Measurements from ENCODE around the gene NES.

NES gene

DNA sequence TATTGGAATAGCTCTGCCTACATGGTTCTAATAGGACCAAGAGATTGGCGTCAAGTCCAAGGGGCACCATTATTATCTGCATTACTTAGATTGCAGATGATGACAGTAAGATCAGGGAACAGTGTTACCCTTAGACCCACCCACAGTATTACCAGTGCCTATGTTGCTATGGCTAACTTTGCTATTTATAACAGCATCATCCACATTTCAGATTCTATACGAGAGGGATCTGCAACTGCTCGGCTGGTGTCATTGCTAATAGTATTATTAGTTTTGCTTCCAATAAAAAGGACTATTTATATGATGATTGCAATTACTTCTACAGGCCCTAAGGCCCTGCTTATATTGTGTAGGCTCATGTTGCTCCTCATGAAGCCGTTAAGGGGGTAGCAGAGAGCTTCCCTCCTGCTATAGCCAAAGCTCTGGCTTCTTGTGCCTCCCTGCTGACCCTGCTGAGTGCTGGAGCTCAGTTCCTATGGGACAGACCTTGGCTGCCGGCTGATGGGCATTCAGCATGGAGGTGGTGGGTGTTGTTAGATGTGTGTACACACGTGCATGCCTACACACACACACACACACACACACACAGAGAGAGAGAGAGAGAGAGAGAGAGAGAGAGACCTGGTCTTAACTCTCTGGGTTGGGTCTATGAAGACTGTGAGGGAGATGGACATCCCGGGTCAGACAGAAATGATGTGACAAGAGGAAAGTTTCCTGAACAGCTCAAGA is 34.0 kb downstream of the NES start:
- DNase-seq: no peak
- in situ Hi-C loops (cut with HindIII; ENCODE audit: low pct_ligation_motif_present, low sequenced_read_pairs): no loop called here
- peaks cover 93% of the 10 kb centered on the region for H3K27me3 ChIP-seq (replicated peaks)
- H3K36me3 ChIP-seq (replicated peaks): no peaks in the 10 kb centered on the region
- H3K27ac ChIP-seq: no peak overlapping the region
- no peak for TF ChIP-seq CTCF (IDR thresholded peaks at IDR 0.05; ENCODE audit: low read depth, low read length, missing control alignments)
- H3K4me3 ChIP-seq (ENCODE audit: low read depth, low read length): no peak overlapping the region

- no peak overlapping the region for H3K27ac ChIP-seq
- no peak for TF ChIP-seq CTCF (IDR thresholded peaks at IDR 0.05; ENCODE audit: low read depth, low read length, missing control alignments)
- no peak overlapping the region for H3K4me3 ChIP-seq (ENCODE audit: low read depth, low read length)
- peaks cover 92% of the 10 kb centered on the region for H3K27me3 ChIP-seq (replicated peaks)
- in situ Hi-C loops (cut with HindIII; ENCODE audit: low pct_ligation_motif_present, low sequenced_read_pairs): no loop called here
- no peaks in the 10 kb centered on the region for H3K36me3 ChIP-seq (replicated peaks)
- DNase-seq: no peak
Observed at GRCh38 chr1:156642265-156643048, 34.8 kb downstream of the NES start.

DNA sequence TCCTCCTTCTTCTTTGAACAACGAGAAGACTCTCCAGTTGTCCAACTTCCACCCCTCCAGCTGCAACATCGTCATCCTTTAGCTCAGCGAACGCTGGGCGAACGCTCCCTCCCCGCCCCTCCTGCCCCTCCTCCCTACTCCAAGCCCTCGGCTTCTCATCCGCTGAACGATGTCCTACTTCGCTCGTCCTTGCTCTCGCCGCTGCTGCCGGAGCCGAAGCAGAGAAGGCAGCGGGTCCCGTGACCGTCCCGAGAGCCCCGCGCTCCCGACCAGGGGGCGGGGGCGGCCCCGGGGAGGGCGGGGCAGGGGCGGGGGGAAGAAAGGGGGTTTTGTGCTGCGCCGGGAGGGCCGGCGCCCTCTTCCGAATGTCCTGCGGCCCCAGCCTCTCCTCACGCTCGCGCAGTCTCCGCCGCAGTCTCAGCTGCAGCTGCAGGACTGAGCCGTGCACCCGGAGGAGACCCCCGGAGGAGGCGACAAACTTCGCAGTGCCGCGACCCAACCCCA is 35.4 kb downstream of the NES start, which contains the start of gene BCAN:
TSS of gene BCAN (plus strand) at position 357 of the 504 bp plus-strand sequence. CDS start 3,938 bp downstream, outside the sequence.
- DNase-seq: no peak
- peaks cover 91% of the 10 kb centered on the region for H3K27me3 ChIP-seq (replicated peaks)
- no peak within 1 kb of the TSS for H3K27ac ChIP-seq
- in situ Hi-C loops (cut with HindIII; ENCODE audit: low pct_ligation_motif_present, low sequenced_read_pairs): no loop called here
- no peak within 1 kb of the TSS for H3K4me3 ChIP-seq (ENCODE audit: low read depth, low read length)
- TF ChIP-seq CTCF (IDR thresholded peaks at IDR 0.05; ENCODE audit: low read depth, low read length, missing control alignments): no peak
- no peaks in the 10 kb centered on the region for H3K36me3 ChIP-seq (replicated peaks)

GRCh38 chr1:156640842-156641706 is 36.1 kb downstream of the NES start:
- Histone ChIP-seq H3K36me3 (replicated peaks) (no peaks in the 10 kb centered on the region), H3K27ac (no peak overlapping the region), H3K27me3 (replicated peaks) (peaks cover 84% of the 10 kb centered on the region), H3K4me3 (ENCODE audit: low read depth, low read length) (no peak overlapping the region)
- no peak for TF ChIP-seq CTCF (IDR thresholded peaks at IDR 0.05; ENCODE audit: low read depth, low read length, missing control alignments)
- no peak for DNase-seq
- in situ Hi-C loops (cut with HindIII; ENCODE audit: low pct_ligation_motif_present, low sequenced_read_pairs): no loop called here

- no peak overlapping the region for H3K27ac ChIP-seq
- in situ Hi-C loops (cut with HindIII; ENCODE audit: low pct_ligation_motif_present, low sequenced_read_pairs): no loop called here
- no peaks in the 10 kb centered on the region for H3K36me3 ChIP-seq (replicated peaks)
- H3K27me3 ChIP-seq (replicated peaks): peaks cover 76% of the 10 kb centered on the region
- TF ChIP-seq CTCF (IDR thresholded peaks at IDR 0.05; ENCODE audit: low read depth, low read length, missing control alignments): no peak
- DNase-seq: no peak
- H3K4me3 ChIP-seq (ENCODE audit: low read depth, low read length): no peak overlapping the region
Observed at GRCh38 chr1:156639601-156640101, 37.6 kb downstream of the NES start.
